ENCODE data around the gene SMYD3.

The SMYD3 gene

DNA sequence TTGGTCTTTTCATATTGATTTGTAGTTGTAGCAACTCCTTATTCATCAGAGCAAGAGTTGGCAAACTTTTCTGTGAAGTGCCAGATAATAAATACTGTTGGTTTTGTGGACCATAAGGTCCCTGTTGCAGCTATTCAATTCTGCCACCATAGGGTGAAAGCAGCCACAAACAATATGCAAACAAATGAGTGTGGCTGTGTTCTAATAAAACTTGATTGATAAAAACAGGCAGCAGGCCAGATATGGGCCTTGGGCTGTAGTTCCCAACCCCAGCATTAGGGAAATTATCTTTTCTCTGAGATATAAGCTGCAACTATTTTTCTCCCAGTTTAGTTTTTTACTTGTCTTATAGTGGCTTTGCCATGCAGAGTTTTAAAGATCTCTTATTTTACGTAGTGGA, 469.2 kb downstream of the SMYD3 start:
- Histone ChIP-seq H3K79me2 (ENCODE audit: control insufficient read depth, low read length) (no peaks in the 10 kb centered on the region), H3K4me3 (ENCODE audit: low read length) (no peak overlapping the region), H3K4me1 (ENCODE audit: control insufficient read depth, low read length) (no peaks in the 10 kb centered on the region), H3K27me3 (ENCODE audit: control insufficient read depth, low read length) (no peaks in the 10 kb centered on the region), H3K36me3 (ENCODE audit: control insufficient read depth, low read length) (no peaks in the 10 kb centered on the region), H3K4me2 (ENCODE audit: low read length) (no peak overlapping the region), H4K20me1 (ENCODE audit: control insufficient read depth, insufficient read depth, low read depth, low read length) (no peaks in the 10 kb centered on the region), H3K9me3 (ENCODE audit: control insufficient read depth, insufficient read depth, low read length) (no peaks in the 10 kb centered on the region), H3K27ac (ENCODE audit: low read depth, low read length) (no peak overlapping the region), H3K9me2 (replicated peaks; ENCODE audit: control insufficient read depth, low read length) (no peaks in the 10 kb centered on the region), H3F3A (ENCODE audit: control insufficient read depth, insufficient read depth) (no peaks in the 10 kb centered on the region)
- TF ChIP-seq CTCF (IDR thresholded peaks at IDR 0.05; ENCODE audit: low read depth, low read length, poor library complexity, severe bottlenecking) (no peak), EZH2phosphoT487 (IDR thresholded peaks at IDR 0.05; ENCODE audit: borderline replicate concordance, low read length) (no peak)

GRCh38 chr1:246036175-246036574, 470.9 kb downstream of the SMYD3 start:
- Histone ChIP-seq H3K4me2 (ENCODE audit: low read length) (no peak overlapping the region), H4K20me1 (ENCODE audit: control insufficient read depth, insufficient read depth, low read depth, low read length) (no peaks in the 10 kb centered on the region), H3K9me3 (ENCODE audit: control insufficient read depth, insufficient read depth, low read length) (no peaks in the 10 kb centered on the region), H3K4me1 (ENCODE audit: control insufficient read depth, low read length) (no peaks in the 10 kb centered on the region), H3K27ac (ENCODE audit: low read depth, low read length) (no peak overlapping the region), H3F3A (ENCODE audit: control insufficient read depth, insufficient read depth) (no peaks in the 10 kb centered on the region), H3K4me3 (ENCODE audit: low read length) (no peak overlapping the region), H3K36me3 (ENCODE audit: control insufficient read depth, low read length) (no peaks in the 10 kb centered on the region), H3K9me2 (replicated peaks; ENCODE audit: control insufficient read depth, low read length) (no peaks in the 10 kb centered on the region), H3K79me2 (ENCODE audit: control insufficient read depth, low read length) (no peaks in the 10 kb centered on the region), H3K27me3 (ENCODE audit: control insufficient read depth, low read length) (no peaks in the 10 kb centered on the region)
- TF ChIP-seq CTCF (IDR thresholded peaks at IDR 0.05; ENCODE audit: low read depth, low read length, poor library complexity, severe bottlenecking) (no peak), EZH2phosphoT487 (IDR thresholded peaks at IDR 0.05; ENCODE audit: borderline replicate concordance, low read length) (no peak)

- no peak overlapping the region for H3K4me3 ChIP-seq (ENCODE audit: low read length)
- no peaks in the 10 kb centered on the region for H3K79me2 ChIP-seq (ENCODE audit: control insufficient read depth, low read length)
- H3K9me2 ChIP-seq (replicated peaks; ENCODE audit: control insufficient read depth, low read length), result no peaks in the 10 kb centered on the region
- no peaks in the 10 kb centered on the region for H3K4me1 ChIP-seq (ENCODE audit: control insufficient read depth, low read length)
- no peak overlapping the region for H3K4me2 ChIP-seq (ENCODE audit: low read length)
- no peaks in the 10 kb centered on the region for H3K9me3 ChIP-seq (ENCODE audit: control insufficient read depth, insufficient read depth, low read length)
- no peaks in the 10 kb centered on the region for H4K20me1 ChIP-seq (ENCODE audit: control insufficient read depth, insufficient read depth, low read depth, low read length)
- H3K36me3 ChIP-seq (ENCODE audit: control insufficient read depth, low read length), result no peaks in the 10 kb centered on the region
- no peaks in the 10 kb centered on the region for H3K27me3 ChIP-seq (ENCODE audit: control insufficient read depth, low read length)
- no peak for TF ChIP-seq EZH2phosphoT487 (IDR thresholded peaks at IDR 0.05; ENCODE audit: borderline replicate concordance, low read length)
- no peak for TF ChIP-seq CTCF (IDR thresholded peaks at IDR 0.05; ENCODE audit: low read depth, low read length, poor library complexity, severe bottlenecking)
- no peak overlapping the region for H3K27ac ChIP-seq (ENCODE audit: low read depth, low read length)
- H3F3A ChIP-seq (ENCODE audit: control insufficient read depth, insufficient read depth), result no peaks in the 10 kb centered on the region
Observed at GRCh38 chr1:246035060-246035541, 472.0 kb downstream of the SMYD3 start.

Data from DOHH2 (cell line).